ENCODE data around the gene LHPP.

Gene LHPP

DNA sequence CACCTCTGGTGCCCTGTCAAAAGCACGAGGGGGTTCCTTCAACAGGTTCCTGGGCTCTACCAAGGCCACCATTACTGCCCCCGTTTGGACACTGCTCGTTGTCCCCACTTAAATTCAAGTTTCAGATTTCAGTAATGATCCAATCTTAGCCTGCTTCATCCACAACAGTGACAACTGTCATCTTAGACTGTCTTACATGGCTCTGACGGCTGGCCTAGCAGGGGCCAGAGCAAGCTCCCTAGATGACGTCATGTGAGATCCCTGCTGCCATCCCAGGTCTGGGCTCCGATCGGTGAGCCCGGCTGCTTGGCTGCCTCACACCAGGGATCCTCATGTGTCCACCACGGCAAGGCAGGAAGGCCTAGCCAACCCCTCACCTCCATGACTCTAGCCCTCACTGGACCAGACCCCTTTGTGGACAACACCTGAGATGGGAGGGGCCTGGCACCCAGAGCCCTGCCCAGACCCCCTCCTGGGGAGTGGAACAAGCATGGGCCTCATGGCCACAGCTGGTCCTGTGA lies 200.1 kb downstream of the LHPP start:
- DNase-seq (ENCODE audit: low spot score) (no peak), ATAC-seq (ENCODE audit: low read depth) (no peak)
- TF ChIP-seq, protein P1, sequence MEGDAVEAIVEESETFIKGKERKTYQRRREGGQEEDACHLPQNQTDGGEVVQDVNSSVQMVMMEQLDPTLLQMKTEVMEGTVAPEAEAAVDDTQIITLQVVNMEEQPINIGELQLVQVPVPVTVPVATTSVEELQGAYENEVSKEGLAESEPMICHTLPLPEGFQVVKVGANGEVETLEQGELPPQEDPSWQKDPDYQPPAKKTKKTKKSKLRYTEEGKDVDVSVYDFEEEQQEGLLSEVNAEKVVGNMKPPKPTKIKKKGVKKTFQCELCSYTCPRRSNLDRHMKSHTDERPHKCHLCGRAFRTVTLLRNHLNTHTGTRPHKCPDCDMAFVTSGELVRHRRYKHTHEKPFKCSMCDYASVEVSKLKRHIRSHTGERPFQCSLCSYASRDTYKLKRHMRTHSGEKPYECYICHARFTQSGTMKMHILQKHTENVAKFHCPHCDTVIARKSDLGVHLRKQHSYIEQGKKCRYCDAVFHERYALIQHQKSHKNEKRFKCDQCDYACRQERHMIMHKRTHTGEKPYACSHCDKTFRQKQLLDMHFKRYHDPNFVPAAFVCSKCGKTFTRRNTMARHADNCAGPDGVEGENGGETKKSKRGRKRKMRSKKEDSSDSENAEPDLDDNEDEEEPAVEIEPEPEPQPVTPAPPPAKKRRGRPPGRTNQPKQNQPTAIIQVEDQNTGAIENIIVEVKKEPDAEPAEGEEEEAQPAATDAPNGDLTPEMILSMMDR (IDR thresholded peaks at IDR 0.05; ENCODE audit: poor library complexity, severe bottlenecking): no peak
- no peaks in the 10 kb centered on the region for H3K4me1 ChIP-seq (ENCODE audit: insufficient read depth, poor library complexity, severe bottlenecking)
- no peaks in the 10 kb centered on the region for H3K27me3 ChIP-seq (ENCODE audit: insufficient read depth, poor library complexity, severe bottlenecking)
- no peaks in the 10 kb centered on the region for H3K36me3 ChIP-seq (ENCODE audit: low read depth)
- no peak overlapping the region for H3K27ac ChIP-seq (ENCODE audit: poor library complexity, severe bottlenecking)
- H3K9me3 ChIP-seq (ENCODE audit: severe bottlenecking): no peaks in the 10 kb centered on the region
- no peak overlapping the region for H3K4me3 ChIP-seq (ENCODE audit: severe bottlenecking)

DNA sequence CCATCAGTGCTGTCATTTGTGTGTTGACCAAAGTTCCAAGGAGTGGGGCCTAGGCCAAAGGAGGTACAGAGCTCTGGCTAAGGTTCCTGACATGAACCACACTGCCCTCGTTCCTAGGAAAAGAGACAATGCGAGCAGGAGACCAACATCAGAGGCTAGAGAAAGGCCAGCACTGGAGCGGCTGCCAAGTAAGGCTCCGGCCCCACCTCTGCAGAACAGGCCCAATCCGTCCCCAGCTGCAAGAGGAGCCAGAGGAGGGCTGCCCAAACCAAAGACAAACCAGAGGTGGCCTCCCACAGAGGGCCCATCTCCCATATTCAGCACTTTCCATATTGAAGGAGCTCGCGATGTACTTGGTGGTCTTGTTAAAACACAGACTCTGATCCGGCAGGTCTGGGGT lies 201.6 kb downstream of the LHPP start:
- DNase-seq (ENCODE audit: low spot score) (no peak), ATAC-seq (ENCODE audit: low read depth) (no peak)
- TF ChIP-seq, protein P1 (IDR thresholded peaks at IDR 0.05; ENCODE audit: poor library complexity, severe bottlenecking): no peak
- no peaks in the 10 kb centered on the region for H3K4me1 ChIP-seq (ENCODE audit: insufficient read depth, poor library complexity, severe bottlenecking)
- no peaks in the 10 kb centered on the region for H3K27me3 ChIP-seq (ENCODE audit: insufficient read depth, poor library complexity, severe bottlenecking)
- no peak overlapping the region for H3K4me3 ChIP-seq (ENCODE audit: severe bottlenecking)
- H3K36me3 ChIP-seq (ENCODE audit: low read depth): no peaks in the 10 kb centered on the region
- no peaks in the 10 kb centered on the region for H3K9me3 ChIP-seq (ENCODE audit: severe bottlenecking)
- no peak overlapping the region for H3K27ac ChIP-seq (ENCODE audit: poor library complexity, severe bottlenecking)
